Thyroid gland (tissue), 4 donors: Measurements from ENCODE around the gene MBD3L4. TPM values are rescaled to one million over a fixed set of nuclear protein-coding genes. Genes with fewer than 3 reads are reported as not detected.

Experiments used
- DNase-seq, 2 donors: peaks; one replicate each; pipeline ENCODE4 v3.0.0-alpha.2; 2019
- H3K27ac ChIP-seq, 3 donors: fragments of 200-600 bp; sonication (generic); 1 replicate in 2 of 3; 2 replicates in 1 of 3; pipeline ENCODE4 v1.5.1; 2016 to 2019; ENCODE audit warnings: mild to moderate bottlenecking in 1 of 3, moderate library complexity in 1 of 3
- H3K27me3 ChIP-seq: fragments of 200-600 bp; sonication (generic); one replicate; pipeline ENCODE4 v1.5.1; 2019
- H3K36me3 ChIP-seq, 2 donors: fragments of 200-600 bp; sonication (generic); one replicate each; pipeline ENCODE4 v1.5.1; 2016 to 2019
- H3K4me1 ChIP-seq, 2 donors: fragments of 200-600 bp; sonication (generic); one replicate each; pipeline ENCODE4 v1.5.1; 2017 to 2019
- H3K4me3 ChIP-seq, 3 donors: fragments of 200-600 bp; sonication (generic); replicated peaks in 1 of 3; 1 replicate in 2 of 3; 2 replicates in 1 of 3; pipeline ENCODE4 v1.5.1; 2016; ENCODE audit warnings: mild to moderate bottlenecking in 1 of 3
- H3K9me3 ChIP-seq: fragments of 200-600 bp; sonication (generic); one replicate; pipeline ENCODE4 v1.5.1; 2017
- POLR2A ChIP-seq, 2 donors: fragments of 450-650 bp; IDR thresholded peaks; one replicate each; pipeline ENCODE4 v1.6.1; 2017; ENCODE audit warnings: antibody characterized with exemption in 2 of 2, mild to moderate bottlenecking in 2 of 2, moderate library complexity in 1 of 2
- WGBS, 2 donors: methylation state at CpG; one replicate each; pipeline ENCODE4 v1.1.5; 2017; 5-methylcytosine and 5-hydroxymethylcytosine counted together
- intact Hi-C: fragments of 100-400 bp; cut with DNase I; formaldehyde crosslinking; loops from one replicate; pipeline ENCODE4 v1.15.1; 2023
- total RNA-seq, 4 donors: library from RNA; depleted of rRNA; stranded (reverse); fragments of >200 nt; gene quantifications; one replicate each; pipeline ENCODE4 v1.2.3, GENCODE V29; 2016
- TF ChIP-seq, protein P1 (sequence below), 6 experiments: fragments of 200-600 bp in 3 of 6; fragments of 450-650 bp in 3 of 6; sonication (generic) in 3 of 6; IDR thresholded peaks; one replicate each; pipeline ENCODE4 v1.5.1; 2016 to 2019; ENCODE audit warnings: antibody characterized with exemption in 6 of 6, mild to moderate bottlenecking in 2 of 6, inconsistent platforms in 1 of 6, moderate library complexity in 1 of 6

The MBD3L4 gene
- total RNA-seq, 4 donors from 2014 or later = not detected

DNA sequence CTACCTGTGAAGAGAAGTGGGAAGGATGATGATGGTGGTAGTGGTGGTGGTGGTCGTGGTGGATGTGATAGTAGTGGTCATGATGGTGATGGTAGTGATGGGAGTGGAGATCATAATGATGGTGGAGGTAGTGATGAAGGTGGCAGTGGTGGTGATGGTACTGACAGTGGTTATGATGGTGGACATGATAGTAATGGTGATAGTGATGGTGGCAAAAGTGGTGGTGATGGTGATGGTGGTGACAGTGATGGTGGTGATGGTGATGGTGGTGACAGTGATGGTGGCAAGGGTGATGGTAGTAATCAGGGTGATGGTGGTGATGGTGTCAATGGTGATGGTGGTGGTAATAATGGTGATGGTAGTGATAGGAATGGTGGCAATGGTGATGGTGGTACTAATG lies 44.9 kb downstream of the MBD3L4 start:
- no peak for DNase-seq
- TF ChIP-seq, protein P1, sequence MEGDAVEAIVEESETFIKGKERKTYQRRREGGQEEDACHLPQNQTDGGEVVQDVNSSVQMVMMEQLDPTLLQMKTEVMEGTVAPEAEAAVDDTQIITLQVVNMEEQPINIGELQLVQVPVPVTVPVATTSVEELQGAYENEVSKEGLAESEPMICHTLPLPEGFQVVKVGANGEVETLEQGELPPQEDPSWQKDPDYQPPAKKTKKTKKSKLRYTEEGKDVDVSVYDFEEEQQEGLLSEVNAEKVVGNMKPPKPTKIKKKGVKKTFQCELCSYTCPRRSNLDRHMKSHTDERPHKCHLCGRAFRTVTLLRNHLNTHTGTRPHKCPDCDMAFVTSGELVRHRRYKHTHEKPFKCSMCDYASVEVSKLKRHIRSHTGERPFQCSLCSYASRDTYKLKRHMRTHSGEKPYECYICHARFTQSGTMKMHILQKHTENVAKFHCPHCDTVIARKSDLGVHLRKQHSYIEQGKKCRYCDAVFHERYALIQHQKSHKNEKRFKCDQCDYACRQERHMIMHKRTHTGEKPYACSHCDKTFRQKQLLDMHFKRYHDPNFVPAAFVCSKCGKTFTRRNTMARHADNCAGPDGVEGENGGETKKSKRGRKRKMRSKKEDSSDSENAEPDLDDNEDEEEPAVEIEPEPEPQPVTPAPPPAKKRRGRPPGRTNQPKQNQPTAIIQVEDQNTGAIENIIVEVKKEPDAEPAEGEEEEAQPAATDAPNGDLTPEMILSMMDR (IDR thresholded peaks at IDR 0.05) = no peak
- no peak for TF ChIP-seq POLR2A (IDR thresholded peaks at IDR 0.05)
- intact Hi-C loops = no loop called here
- H3K27me3 ChIP-seq = no peaks in the 10 kb centered on the region
- no peaks in the 10 kb centered on the region for H3K4me1 ChIP-seq
- WGBS, 2 donors = 71 to 82% methylated on average over 1 of the region's 1 CpG
- no peaks in the 10 kb centered on the region for H3K36me3 ChIP-seq
- no peak overlapping the region for H3K27ac ChIP-seq
- no peaks in the 10 kb centered on the region for H3K9me3 ChIP-seq
- no peak overlapping the region for H3K4me3 ChIP-seq

- no peaks in the 10 kb centered on the region for H3K27me3 ChIP-seq
- intact Hi-C loops = no loop called here
- H3K4me1 ChIP-seq = no peaks in the 10 kb centered on the region
- 45 to 70% methylated on average over 3 of the region's 3 CpGs for whole genome bisulfite sequencing, 2 donors
- no peaks in the 10 kb centered on the region for H3K9me3 ChIP-seq
- H3K27ac ChIP-seq = no peak overlapping the region
- DNase-seq = no peak
- H3K4me3 ChIP-seq = no peak overlapping the region
- H3K36me3 ChIP-seq = no peaks in the 10 kb centered on the region
- TF ChIP-seq, protein P1 (IDR thresholded peaks at IDR 0.05) = no peak
- no peak for TF ChIP-seq POLR2A (IDR thresholded peaks at IDR 0.05)
These were observed 51.7 kb downstream of the MBD3L4 start for GRCh38 chr19:6988257-6988656.

DNA sequence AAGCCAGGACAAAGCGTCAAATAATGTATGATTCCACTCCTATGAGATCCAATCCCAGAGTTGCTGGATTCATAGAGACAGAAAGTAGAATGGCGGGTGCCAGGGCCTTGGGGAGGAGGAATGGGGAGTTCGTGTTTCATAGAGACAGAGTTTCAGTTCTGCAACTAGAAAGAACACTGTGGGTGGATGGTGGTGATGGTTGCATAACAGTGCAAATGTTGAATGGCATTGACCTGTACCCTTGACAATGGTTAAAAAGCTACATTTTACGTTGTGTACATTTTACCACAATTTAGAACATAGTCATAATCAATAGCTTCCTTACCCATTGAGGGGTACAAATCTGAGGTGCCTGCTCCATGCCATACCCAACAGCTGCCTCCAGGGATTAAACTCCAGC lies 52.1 kb downstream of the MBD3L4 start:
- DNase-seq = no peak
- intact Hi-C loops = no loop called here
- no peaks in the 10 kb centered on the region for H3K9me3 ChIP-seq
- no peaks in the 10 kb centered on the region for H3K36me3 ChIP-seq
- WGBS, 2 donors = 48 to 49% methylated on average over 4 of the region's 4 CpGs
- H3K27me3 ChIP-seq = no peaks in the 10 kb centered on the region
- no peak overlapping the region for H3K27ac ChIP-seq
- no peak overlapping the region for H3K4me3 ChIP-seq
- H3K4me1 ChIP-seq = no peaks in the 10 kb centered on the region
- TF ChIP-seq, protein P1 (IDR thresholded peaks at IDR 0.05) = no peak
- TF ChIP-seq POLR2A (IDR thresholded peaks at IDR 0.05) = no peak

Other genes with a start within 250 kb of the MBD3L4 start
- not detected for gene ADGRE1, start 152.6 kb downstream of the MBD3L4 start, total RNA-seq
- gene MBD3L2B, start 18.7 kb downstream of the MBD3L4 start, total RNA-seq = not detected
- gene MBD3L5, start 9.6 kb downstream of the MBD3L4 start, total RNA-seq = not detected
- gene MBD3L2, start 9.1 kb upstream of the MBD3L4 start, total RNA-seq = not detected
- not detected for gene MBD3L3, start 18.5 kb upstream of the MBD3L4 start, total RNA-seq
- 10 to 100 TPM in 3 of 4 donors, 1 to 10 TPM in 1; 9.5 to 16.9 (median 13.7) TPM for gene ZNF557, start 29.5 kb upstream of the MBD3L4 start, total RNA-seq